ENCODE data around the gene TSPAN31.

The TSPAN31 gene

DNA sequence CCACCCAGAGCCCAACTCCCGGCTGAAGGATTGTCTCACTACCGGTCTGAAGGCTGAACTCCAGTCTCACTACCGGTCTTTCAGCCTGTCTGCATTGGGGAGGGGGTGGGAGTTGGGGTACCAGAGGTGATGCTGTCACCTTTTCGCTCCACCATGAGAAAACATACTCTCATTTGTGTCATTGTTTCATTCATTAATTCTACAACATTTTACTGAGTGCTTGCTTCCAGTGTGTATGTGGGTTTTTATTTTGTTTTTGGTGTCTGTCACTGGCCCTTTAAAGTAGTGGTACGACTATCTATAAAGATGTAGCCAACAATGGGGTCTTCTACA is 7.8 kb downstream of the TSPAN31 start:
- DNase-seq (ENCODE audit: low spot score): no peak

DNA sequence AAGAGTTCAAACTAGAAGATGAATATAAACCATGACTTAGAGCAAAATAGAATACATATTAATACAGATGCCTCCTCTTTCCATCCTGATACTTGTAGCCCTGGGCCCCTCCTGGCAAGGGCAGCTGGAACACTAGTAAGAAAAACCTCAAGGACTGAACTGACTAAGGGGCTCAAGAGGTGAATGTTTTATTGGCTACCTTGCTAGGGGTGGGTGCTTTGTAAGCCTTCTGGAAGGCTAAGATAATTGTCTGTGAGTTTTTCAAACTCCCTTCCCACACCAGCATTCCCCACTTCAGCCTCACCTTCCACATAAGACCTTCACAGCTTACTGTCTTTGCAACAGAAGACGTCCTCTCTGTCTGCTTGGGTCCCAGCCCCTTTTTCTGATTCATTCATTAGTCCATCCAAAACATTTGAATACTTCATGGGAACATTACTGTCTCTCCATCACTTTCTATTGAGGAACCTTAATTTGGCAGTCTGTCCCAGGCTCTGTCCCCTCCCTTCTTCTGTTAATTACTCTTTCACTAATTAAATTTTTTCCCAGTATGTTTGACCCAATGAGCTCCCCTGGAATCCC is 9.0 kb downstream of the TSPAN31 start:
- DNase-seq (ENCODE audit: low spot score): no peak

DNA sequence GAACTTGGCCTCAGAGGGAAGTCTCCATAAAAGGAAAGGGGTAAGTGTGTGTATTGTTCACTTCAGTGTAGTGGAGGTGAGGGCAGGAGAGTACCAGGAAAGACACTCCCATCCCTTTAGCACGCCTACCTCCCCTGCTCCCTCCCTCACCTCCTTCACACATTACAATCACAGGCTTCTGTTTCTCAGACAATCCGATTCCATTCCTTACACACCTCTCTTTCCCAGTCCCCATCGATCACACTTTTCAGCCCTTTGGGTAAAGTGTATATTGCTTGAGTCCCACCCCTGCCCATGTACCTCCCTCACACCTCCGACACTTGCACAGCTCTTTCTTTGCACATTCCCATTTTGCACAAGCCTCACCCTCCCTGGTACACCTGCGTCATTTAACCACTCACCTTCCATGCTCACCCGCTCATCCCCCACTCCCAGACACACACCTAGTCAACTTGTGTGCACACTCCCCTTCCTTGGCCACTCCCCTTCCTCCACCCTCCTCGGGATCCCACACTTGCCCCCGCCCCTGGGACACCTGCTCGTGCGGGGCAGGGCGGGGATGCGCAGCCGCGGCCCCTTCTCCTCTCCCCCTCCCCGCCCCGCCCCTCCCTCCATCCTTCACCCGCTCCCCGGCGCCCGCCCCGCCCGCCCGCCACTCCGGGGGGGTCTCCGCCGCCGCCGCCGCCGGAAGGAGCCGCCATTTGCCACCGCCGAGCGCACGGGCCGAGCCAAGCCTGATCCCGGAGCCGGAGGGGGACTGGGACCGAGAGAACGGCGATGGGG is 9.8 kb downstream of the TSPAN31 start, which contains the start of gene MARCHF9:
TSS of gene MARCHF9 (plus strand) at position 693 of the 783 bp plus-strand sequence. CDS start 426 bp downstream, outside the sequence.
- DNase-seq (ENCODE audit: low spot score): peak; percentile 86

DNA sequence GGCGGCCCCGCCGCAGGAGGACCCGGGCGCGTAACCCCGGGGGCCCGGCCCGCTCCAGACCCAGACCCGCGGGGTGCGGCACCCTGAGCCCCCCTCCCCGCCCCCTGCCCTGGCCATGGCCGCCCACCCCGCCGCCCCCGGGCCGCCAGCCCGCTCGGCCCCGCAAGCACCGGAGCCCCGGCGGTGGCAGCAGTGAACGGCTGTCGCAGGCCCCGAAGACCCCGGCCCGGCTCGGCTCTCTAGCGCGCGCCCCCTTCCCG is 10.3 kb downstream of the TSPAN31 start:
- no peak for DNase-seq (ENCODE audit: low spot score)

DNA sequence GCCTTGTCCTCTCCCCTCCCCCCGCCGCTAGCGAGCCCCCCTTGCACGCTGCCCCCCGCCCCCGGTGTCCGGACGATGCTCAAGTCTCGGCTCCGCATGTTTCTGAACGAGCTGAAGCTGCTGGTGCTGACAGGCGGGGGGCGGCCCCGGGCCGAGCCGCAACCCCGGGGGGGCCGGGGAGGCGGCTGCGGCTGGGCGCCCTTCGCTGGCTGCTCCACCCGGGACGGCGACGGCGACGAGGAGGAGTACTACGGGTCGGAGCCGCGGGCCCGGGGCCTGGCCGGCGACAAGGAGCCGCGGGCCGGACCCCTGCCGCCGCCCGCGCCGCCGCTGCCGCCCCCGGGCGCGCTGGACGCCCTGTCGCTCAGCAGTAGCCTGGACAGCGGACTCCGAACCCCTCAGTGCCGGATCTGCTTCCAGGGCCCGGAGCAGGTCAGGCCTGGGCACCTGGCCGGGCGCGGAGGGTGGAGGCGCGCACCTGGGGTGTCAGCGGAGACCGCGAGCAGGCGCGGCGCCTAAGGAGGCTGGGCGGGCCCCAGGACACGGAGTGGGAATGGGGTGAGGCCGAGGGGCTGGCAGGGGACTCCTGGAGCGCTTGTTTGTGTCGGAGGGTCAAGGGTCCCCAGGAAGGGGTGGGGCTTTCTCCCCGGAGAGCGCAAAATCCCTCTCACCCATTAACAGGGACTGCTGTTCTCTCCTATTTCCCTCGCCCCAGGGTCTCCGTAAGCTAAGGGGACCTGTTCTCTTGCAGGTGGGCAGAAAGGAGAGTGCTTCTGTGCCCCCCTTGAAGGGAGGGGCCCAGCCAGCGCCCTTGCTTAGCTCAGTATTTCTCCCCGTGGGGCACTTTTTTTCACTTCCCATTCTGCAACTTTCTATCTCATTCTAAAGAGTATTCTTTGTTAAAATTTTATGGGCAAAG is 10.9 kb downstream of the TSPAN31 start:
- peak; percentile 71 for DNase-seq (ENCODE audit: low spot score)

DNA sequence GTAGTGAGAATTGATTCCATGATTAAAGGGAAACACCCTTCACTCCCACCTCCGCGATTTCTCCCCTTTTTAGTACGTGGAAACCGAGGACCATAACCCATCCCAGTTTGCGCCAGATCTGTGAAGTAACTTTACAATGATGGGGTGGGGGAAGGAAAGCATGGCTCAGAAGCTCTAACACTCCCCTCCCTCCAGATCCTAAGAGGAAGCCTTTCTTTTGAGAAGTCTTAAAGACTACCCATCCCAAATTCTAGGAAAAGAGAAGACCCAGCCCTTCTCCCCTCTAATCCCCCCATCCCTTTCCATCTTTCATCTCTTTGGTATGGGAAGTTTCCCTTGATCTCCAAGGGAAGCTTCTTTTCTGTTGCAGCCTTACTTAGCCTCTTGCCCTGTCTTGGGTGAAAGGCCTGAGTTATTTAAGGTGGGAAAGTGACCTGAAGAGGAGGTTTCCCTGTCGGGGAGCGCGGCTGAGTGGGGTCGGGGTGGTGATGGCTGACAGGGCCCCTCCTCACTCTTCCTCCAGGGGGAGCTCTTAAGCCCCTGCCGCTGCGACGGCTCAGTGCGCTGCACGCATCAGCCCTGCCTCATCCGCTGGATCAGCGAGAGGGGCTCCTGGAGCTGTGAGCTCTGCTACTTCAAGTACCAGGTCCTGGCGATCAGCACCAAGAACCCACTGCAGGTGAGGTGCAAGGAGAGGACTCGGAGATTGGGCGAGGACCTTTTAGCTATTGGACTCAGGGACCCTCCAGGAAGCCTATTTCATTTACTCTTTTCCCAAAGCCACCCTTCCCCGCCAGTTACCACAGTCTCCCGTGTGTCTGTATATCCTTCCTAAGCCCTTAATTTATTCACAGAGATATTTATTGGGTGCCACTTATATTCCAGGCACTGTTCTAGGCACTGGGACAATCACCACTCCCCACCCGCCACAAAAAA is 11.8 kb downstream of the TSPAN31 start:
- peak; percentile 98 for DNase-seq (ENCODE audit: low spot score)

DNA sequence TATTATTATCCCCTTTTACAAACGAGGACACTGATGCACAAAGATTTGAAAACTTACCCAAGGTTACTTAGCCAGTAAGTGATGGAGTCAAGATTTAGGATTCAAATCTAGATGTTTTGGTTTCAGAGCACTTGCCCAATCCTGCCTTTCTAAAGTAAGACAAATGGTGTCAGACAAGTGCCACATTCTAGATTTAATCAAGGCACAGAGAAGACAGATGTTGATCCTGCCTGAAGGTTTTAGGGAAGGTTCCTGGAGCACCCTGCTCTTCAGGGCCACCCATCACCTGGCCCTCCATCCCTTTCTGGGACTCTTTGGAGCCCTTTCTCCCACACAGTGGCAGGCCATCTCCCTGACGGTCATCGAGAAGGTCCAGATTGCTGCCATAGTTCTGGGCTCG is 12.9 kb downstream of the TSPAN31 start:
- no peak for DNase-seq (ENCODE audit: low spot score)

DNA sequence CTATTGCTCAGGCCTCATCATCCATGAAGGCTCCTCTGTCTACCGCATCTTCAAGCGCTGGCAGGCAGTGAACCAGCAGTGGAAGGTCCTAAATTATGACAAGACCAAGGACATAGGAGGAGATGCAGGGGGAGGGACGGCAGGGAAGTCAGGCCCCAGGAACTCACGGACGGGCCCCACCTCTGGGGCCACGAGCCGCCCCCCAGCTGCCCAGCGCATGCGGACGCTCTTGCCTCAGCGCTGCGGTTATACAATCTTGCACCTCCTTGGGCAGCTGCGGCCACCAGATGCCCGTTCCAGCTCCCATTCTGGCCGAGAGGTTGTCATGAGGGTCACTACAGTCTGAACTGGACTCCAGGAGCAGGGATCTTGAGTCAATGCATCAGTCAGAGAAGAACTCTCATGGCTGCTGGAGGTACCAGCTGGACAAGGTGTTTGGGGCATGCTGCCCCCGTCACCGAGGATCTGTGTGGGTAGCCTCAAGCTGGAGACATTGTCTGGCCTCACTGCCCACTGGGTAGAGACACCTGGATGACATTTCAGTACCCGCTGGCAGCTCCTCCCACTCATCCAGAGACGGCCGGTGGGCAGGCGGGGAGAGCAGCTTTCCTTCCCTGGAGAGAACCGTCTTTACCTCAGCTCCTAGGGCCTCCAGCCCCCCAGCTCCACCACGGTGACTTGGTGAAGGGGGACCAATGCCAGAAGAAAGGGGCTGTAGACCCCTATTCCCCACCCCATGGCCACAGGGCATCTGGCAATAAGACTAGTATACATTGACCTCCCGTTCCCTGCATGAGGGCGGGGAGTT is 13.9 kb downstream of the TSPAN31 start:
- DNase-seq (ENCODE audit: low spot score): no peak

DNA sequence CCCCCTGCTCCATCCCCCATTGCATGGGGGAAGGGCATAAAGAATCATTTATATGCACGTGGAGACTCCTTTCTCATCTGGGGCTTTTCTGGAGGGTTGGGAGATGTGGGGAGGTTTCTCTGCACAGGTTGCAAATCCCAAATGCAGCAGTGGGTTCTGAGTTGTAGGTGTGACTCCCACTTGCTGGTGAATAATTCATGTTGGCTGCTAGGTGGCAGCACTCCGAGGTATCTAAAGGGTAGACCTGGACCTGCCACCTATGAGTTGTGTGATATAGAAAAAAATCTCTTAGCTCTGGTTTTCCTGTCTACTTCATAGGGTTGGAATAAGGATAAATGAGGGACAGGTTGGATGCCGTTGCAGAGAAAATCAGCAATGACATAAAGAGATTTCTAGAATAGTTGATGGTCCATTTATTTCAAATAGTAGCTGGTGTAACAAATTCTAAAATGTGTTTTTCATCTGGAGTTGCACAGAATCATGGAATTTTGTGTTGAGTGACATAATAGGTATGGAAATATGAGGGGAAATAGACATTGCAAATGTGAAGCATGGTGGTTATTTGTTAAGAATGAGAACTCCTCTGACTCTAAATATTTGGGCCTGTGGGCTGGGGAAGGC is 14.6 kb downstream of the TSPAN31 start:
- DNase-seq (ENCODE audit: low spot score): peak; percentile 82

DNA sequence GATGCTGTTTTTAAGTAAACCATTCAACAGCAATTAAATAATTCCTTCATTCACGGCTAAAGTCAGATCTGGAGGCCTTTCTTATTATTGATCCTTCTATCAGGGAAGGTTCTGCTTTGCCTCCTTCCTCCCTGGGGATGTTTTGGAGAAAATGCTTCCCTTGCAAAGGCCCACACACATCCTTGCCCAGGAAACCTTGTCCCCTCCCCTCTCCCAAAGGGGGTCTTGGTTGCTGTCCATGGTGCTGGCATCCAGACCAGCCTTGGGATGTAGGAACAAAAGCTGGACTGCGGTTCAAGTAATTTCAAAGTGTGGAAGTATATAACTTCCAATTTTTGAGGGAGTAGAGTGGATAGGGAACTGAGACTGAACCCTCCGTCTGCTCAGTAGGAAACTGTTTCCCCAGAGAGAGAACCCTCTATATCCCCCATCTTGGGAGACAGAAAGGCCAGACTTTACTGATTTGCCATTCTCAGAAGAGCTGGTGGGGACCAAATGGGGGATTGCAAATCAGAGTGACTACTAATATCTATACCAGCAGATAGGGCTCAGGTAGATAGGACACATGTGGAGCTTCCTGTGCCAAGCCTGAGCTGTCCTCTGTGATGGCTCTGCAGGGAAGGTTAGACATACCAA is 15.6 kb downstream of the TSPAN31 start:
- no peak for DNase-seq (ENCODE audit: low spot score)

DNA sequence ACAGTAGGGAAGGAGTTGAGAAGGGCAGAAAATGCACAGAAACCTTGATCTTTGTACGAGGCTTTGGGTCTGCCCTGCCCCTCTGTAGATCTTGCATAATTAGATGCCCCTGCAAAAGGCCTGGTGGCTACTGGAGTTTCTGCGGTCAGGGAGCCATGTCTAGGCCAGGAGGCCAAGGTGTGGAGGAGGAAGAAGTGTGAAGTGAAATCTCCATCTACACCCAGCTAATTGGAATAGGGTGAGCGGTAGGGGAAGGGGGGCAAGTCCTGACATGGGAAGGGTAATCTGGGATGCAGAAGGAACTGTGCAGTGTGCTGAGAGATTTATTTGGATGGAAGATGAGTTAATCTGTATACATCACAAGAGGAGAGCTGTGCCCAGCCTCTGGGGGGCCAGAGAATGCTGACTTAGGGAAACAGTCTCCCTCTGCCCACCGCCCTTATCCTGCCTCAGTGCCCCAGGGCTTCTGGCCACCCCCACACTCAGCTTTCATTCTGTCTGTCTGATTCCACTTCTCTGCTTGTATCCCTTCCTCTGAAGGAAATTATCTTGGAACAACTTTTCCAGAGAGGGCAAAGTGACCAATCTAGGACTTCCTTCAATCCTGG is 16.7 kb downstream of the TSPAN31 start:
- DNase-seq (ENCODE audit: low spot score): no peak

DNA sequence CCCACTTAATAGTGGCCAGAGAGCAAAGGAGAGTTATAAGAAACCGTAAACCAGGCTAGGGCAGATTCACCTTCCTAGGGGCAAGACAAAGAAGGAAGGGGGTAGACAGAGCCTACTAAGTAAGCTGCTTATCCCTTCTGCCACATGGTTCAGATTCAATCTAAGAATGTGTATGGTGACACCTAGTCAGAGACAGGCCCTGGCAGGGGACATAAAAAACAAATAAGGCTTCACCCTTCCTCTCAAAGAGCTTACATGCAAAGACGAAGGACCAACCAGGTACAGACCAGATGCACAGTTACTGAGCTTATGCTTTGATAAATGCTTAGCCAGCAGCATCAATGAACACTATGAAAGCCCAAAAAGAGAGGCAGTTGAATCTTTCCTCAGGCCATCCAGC is 17.6 kb downstream of the TSPAN31 start:
- no peak for DNase-seq (ENCODE audit: low spot score)

DNA sequence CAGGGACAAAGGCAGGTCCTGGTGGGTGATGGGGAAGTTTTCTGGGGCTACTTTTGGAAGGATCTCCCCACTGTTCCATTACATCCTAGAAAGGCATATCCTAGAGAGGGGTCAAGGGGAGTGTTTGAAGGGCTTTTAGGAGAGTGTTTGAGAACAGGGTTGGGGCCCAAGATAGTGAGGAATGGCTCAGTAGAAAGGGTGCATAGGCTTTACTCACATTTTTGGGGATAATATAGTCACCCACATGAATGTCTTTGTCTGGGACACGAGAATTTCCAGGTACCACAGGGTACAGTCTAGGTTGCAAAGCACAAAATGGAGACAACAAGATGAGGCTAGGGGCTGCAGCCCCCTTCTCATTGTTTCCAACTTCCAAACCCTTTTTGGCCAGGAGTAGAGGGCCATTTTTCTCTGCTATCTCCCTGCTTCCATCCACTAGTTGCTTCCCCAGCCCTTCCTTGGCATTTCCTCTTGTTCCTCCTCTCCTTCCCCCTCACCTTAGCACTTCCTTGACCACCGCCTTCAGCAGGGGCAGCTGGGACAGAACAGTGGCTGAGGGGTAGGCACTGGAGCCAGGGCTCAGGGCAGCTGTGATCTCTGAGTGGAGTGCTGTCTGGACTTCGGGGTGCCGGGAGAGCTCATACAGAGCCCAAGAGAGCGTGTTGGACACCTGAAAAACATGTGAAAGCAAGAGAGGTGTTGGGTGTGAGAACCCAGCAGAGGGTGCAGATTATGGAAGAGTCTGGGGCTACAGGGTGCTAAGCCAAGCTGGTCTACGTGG is 19.2 kb downstream of the TSPAN31 start:
- DNase-seq (ENCODE audit: low spot score): no peak

DNA sequence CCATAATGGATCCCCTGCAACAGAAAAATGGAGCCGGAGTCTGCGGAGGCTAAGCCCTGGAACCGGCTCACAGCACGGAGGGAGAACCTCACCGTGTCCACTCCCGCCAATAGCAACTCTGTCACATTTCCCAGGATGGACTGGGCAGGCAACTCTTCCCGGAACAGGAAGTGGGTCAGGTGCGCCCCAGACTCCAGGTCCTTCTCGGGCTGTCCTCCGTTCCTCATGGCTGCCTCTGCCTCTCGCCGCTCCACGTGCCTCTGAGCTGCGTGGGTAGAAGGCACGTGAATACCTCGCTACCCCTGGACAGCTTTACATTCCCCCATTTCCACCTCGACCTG is 19.8 kb downstream of the TSPAN31 start:
- DNase-seq (ENCODE audit: low spot score): no peak

DNA sequence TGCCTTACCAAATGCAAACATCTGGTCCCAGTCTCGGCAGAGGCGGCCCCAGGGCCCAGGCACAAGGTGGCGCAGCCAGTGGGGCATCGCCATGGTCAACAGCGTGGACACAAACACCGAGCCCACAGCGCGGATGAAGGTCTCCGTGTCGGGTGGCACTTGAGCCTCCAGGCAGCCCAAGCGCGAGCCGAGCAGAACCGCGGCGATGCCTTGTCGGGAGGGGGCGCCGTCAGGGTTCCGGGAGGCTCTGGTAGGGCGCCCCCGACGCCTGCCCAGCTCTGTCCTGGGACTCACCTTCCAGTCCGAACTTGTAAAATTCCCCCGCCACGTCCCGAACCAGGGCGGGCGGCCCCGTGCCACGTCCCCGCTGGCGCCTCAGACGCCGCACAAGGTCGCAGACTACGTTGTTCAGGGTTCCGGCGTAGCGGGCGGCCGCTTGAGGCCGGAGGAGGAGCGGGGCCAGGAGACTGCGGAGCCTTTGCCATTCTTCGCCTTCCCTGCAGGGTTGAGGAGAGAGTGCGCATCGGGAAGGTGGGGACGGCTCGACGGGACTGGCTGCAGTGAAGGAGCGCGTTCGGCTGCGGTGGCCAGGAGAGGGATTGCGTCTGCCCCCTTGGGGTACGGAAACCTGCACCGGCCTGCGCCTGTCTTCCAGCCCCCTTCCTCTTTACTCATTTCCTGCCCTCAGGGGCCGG is 20.3 kb downstream of the TSPAN31 start:
- DNase-seq (ENCODE audit: low spot score): no peak

DNA sequence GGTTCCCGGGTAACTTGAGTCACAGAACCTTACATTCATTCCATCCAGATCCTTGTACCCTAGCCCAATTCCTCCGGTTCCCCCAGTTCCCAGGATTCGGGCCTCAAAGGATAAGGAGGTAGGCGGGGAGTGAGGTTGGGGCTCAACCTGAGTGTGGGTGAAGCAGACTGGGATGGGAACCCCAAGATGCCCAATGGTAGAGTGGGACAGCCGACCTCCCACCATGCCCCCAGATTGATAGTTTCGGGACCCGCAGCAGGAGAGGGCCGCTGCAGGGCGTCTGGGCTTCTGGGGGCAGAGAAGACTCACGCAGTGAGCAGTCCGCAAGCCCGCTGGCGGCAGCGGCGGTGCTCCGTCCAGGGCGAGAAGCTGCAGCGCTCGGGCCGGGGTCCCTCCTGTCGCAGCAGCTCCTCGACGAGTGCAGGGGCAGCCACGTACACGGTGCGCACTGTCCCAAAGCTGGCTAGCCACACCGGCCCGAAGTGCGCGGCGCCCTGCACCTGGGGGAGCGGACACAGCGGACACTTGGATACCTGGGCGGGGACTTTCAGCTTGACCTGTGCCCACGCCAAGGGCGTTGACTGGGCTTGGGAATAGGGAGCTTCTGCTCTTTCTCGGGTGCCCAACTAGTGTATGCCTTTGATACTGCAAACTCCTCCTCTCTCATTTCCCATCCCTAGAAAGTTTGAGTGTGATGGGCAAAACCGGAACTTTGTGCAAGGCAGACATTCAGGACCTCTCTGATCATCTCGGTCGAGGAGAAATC is 21.0 kb downstream of the TSPAN31 start:
- no peak for DNase-seq (ENCODE audit: low spot score)

DNA sequence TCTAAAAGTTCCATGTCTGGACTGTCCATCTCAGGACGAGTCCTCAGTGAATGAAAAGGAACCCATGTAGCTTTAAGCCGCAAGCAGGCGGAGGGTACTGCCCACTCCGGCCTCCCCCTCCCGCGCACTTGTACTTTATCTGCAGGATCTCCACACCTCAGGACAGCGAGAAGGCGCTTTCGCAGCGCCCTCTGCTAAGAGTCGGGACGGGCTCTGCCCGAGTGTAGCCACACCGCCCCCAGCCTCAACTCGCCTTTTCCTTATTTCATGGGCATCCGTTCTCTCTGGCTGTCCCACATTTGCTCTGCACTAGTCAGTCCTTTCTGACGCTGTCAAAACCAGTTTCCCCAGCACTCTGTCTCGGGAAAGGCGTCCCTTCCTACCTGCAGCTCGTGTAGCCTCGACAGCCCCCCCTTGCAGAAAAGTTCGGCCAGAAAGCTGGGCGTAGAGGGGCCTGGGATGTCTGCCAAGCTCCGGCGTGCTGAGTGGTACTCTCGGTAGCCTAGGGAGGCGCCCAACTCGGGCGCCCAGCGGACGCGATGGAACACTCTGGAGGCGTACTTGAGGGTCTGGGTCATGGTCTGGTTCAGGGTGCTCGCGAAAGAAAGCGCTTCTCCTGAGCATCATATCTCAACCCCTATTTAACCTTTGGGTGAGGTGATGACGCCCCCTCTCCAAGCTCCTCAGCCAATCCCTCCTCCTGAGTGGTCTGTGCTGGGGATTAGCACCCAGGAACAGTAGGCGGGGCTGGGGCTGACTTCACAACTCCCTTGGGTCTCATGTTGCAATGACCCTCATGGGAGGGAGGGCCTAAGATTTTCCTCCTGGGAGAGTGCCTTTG is 21.8 kb downstream of the TSPAN31 start, which contains the start of gene CYP27B1:
TSS of gene CYP27B1 (minus strand) at position 615 of the 841 bp plus-strand sequence. CDS start at position 578, 37 bp downstream.
- no peak for DNase-seq (ENCODE audit: low spot score)
